HG03378 (cell line): ENCODE results near the gene CASZ1.

Source experiments
- ATAC-seq: cut with Tn5 transposase; IDR thresholded peaks from one replicate; pipeline ENCODE4 v1.9.1; 2021; ENCODE audit warnings: mild to moderate bottlenecking, moderate library complexity; ENCODE audit not compliant: unreplicated experiment

Gene CASZ1

DNA sequence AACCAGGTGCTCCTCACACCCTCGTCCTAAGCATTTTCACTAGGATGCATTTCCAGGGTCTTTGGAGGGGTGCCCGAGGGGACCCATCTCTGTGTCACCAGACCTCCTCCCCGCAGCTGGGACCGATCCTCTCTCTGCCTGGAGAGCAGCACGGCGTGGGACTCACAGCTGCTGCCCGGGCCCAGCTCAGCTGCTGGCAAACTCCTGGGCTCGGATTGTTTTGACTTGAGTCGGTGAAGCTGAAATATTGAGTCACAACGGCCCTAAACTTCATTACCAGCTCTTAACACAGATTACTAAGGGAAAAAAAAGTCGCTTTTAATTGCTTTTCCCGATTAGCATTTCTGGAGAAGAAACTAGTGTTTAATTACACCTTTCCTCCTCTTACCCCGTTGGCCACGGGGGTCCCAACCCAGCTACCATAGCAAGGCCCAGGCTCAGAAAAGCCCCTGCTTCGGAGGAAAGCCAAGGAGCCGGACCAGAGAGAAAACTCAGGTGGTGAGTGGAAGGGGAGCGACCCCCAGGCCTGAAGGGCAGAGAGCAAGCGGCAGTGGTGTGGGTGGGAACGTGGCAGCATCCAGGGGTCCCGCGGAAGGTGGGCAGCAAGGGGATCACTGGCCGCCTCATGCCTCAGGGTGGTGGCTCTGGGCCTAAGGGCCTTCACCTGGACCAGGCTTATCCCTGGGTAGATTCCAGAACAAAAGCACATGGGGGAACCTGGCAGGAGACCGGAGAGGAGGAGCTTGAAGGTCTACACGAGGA, 41.7 kb downstream of the CASZ1 start:
- ATAC-seq, result no peak

DNA sequence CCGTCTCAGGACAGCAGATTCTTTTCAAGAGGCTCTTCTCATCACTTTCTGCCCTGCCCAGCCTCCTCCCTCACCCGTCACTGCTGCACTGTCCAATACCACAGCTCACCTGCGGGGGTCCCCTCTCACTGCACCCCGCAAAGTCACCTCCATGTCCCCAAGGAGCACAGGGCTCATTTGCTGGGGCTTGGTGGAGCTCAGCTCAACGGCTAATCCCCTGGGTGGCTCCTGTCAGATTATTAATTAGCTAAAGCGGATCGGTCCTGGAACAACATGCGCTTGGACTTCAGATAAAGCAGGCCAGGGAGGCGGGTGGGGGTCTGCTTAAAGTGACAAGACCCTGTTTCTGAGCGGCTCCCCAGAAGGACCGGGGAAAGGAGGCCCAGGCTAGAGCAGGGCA, 43.1 kb downstream of the CASZ1 start:
- ATAC-seq, result no peak

DNA sequence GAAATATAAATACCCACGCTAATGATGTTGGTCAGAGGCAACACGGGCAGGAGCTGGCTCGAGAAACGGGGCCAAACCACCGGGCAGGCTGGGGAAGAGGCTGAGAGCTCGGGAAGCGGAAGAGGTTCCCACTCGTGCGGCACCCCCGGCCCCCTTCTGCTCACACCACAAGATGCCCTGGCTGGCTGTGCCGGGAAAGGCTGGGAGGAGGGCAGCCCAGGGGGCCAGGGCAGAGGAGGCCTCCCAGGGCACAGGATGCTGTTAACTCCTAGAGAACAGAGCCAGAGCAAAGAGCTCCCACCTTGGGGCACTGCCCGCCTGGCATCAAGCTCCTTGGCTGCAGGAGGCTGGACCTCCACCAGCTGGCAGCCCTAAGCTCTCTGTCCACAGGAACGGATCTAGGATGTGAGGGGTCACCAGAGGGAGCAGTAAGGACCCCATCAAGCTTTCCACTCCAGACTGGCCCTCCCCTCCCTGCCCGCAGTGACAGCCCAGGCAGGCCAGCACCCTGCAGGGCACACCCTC, 44.8 kb downstream of the CASZ1 start:
- no peak for ATAC-seq

GRCh38 chr1:10751160-10751559, 45.3 kb downstream of the CASZ1 start:
- no peak for ATAC-seq

GRCh38 chr1:10745886-10746455, 50.5 kb downstream of the CASZ1 start:
- no peak for ATAC-seq

DNA sequence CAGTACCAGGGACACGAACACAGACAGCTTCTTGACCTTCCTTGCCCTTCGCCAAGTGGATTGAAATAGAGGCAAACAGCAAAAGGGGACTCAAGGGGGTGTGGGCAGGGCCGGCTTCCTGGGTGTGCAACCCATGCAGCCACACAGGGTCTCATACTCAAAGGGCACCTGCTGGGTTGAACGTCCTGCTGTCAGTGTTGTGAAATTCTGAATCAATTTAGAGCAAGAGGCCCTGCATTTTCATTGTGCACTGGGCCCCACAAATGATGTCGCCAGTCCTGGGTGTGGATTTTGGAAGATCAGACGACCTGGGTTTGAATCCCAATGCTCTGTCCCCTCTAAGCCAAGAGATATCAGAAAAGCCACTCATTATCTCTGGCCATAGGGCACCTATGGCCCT, 51.1 kb downstream of the CASZ1 start:
- no peak for ATAC-seq

DNA sequence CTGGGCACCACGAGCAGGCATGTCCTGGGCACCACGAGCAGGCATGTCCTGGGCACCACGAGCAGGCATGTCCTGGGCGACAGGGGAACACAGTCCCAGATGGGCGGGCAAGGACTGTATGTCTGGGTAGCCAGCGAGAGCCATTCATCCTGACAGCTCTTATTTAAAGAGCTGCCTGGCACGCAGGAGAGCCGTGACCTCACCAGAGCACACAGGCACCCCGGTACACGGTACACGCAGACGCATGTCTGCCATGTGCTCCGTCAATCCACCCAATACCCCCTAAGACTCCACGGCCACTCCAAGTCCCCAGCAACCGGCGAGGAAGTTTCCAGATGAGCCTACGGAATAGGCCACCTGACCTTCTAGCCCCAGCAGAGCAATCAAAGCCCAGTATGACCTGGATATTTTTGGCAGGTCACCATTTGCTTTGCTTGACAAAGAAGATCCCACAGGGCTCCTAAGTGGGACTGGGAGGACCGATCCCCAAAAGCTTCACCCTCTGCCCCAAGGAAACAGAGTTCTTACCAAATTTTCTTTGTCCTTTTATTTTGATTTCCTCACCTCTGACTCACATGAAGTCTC, 51.7 kb downstream of the CASZ1 start:
- no peak for ATAC-seq

GRCh38 chr1:10744029-10744428, 52.4 kb downstream of the CASZ1 start:
- no peak for ATAC-seq

DNA sequence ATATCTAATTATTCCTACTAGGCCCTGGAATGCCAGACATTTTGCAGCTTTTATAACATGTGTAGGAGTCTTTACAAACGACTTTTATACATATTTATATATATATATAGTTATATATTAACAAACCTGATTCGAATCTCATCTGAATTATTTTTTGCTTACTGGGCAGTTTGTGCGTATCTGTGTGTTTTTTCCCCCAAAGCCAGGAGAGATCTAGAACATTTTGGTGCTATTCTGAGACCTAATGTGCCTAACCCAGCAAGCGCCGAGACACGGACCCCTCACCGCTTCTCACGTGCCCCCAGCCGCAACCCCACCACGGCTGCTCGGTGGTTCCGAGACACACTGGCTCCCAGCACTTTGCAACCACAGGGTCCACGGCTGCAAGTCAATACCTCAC, 54.8 kb downstream of the CASZ1 start:
- no peak for ATAC-seq

GRCh38 chr1:10740123-10740522, 56.3 kb downstream of the CASZ1 start:
- no peak for ATAC-seq

DNA sequence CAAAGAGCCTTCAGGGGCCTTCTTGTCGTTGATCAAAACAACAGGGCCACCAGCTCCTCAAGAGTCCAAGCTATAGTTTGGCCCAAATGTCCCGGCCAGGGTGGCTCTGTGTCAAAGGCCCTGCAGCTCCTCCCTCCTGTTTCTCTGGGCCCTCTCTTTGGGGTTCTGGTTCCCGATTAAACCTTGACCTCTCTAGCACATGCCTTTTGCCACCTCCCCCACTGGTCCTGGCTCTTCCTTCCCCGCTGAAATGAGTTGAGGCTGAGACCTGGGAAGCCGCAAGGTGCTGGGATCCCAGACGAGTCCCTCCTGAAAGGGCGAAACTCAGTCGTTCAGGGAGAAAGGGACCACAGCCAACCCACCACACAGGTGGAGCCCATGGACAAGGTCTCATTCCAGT, 56.9 kb downstream of the CASZ1 start:
- ATAC-seq, result no peak

- ATAC-seq, result no peak
Measured at GRCh38 chr1:10738061-10739058, 58.1 kb downstream of the CASZ1 start.

GRCh38 chr1:10737651-10738050, 58.8 kb downstream of the CASZ1 start:
- no peak for ATAC-seq

- no peak for ATAC-seq
Measured at GRCh38 chr1:10736634-10737586, 59.5 kb downstream of the CASZ1 start.

DNA sequence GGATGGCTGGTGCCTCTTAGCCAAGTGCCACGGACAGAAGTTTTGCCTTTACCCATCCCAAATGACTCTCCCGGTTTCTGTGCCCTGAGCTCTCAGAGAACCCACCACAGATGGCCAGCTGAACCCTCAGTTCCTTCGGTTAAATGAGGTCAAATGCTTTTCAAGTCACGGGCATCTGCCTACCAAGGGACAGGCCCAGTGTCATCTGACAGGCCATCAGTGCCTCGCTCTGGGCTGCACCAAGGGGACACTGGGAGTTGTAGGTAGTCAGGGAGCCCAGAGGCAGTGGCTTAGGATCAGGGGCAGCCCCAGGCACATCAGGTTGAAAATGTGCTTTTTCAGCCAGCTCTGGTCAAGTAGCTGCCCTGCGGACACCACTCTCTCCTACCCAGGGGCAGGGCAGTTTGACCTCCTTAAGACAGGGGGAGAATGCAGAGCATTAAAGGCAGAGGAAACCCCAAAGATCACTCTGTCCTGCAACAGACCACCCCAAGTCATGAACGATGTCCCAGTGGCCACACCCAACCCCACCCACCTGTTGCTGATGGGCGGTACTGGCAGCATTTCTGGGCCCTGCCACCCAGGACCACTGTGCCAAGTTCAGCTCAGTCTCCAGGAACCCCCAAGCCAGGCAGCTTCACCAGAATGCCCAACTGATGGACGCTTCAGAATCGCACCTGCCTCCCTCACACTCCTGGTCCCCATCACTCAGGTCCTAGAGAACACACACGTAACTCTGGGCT, 60.7 kb downstream of the CASZ1 start:
- ATAC-seq, result no peak

DNA sequence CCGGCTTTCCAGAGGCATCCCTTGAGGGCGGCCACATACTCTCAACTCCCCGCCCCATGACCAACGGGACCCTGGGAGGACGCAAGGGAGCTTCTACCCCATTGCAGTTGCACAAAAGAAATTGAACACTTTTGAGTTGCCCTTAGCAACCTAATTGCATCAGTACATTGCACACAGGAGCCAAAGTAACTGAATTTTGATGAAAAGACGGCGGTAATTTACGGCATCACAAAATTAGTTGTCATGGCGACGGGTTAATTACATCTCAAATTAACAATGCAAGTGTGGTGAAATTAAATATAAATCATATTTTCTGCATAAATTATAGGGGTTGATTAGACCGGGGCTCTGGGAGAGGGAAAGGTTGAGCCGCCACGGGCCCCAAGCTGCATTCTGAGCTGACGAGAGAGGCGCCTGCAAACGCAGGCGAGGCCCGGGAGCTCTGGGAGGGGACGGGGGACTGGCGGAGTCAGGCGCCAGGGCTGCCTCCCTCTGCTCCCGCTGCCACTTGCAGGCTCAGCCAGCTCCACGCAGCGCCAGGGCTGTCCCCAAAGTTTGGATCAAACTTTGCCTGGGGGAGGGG, 61.4 kb downstream of the CASZ1 start:
- ATAC-seq, result no peak

DNA sequence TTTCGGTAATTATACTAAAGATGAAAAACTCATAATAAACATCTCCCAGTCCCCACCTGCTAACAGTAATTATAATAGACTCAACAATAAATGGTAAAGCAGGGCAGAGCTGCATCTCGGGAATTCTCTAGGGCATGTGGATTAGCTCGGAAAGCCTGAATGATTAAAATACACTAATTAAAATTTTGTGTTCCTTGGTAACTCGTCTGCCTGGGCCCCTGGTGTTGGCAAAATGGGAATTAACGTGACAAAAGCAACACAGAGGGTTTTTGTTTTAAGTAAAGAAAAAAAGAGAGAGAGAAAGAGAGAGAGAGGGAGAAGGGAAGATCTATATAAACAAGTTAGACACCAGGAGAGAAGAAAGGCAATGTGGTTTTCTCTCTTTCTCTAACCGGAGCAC, 62.1 kb downstream of the CASZ1 start:
- no peak for ATAC-seq

GRCh38 chr1:10733474-10734366, 62.7 kb downstream of the CASZ1 start:
- ATAC-seq, result no peak
